ENCODE results near the gene CDH4.

The CDH4 gene

GRCh38 chr20:61355585-61355984 lies 103.5 kb downstream of the CDH4 start:
- no peak for DNase-seq (ENCODE audit: low read depth, low spot score)

- no peak for DNase-seq (ENCODE audit: low read depth, low spot score)
Observed at GRCh38 chr20:61356196-61356595, 104.1 kb downstream of the CDH4 start.

DNA sequence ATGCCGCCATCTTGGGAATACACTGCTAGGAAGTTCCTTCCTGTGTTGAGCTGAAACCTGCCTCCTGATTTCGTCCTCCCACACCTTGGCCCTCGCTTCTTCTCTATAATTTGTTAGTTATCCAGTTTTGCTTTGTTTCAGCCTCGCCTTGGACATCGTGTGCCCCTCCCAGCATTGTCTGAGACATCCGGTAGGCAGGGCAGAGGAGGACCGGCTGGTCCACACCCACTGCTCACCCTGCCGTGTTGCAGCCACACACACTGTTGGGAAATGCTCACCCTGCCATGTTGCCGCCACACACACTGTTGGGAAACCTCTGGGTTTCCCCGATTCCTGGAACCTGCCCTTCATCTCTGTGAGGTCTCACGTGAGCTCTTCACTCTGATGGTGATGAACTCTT lies 105.1 kb downstream of the CDH4 start:
- DNase-seq (ENCODE audit: low read depth, low spot score): no peak

DNA sequence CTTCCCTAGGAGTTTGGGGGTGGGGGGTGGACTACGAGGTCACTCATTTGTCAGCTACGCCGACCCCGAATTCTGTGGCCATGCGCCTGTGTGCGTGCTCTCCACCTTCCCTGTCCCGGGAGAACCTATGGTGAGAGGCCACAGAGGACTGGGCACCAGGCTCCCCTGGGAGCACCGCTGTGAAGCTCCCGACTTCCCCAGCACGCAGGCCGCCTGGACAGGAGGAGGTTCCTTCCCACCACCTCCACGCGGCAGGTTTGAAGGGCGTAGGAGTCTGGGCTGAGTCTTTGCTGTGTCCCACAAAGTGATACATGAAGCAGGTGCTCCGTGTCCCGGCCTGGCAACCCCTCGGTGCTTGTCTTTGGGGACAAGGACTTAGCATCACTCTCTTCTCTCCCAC lies 107.2 kb downstream of the CDH4 start:
- no peak for DNase-seq (ENCODE audit: low read depth, low spot score)

DNA sequence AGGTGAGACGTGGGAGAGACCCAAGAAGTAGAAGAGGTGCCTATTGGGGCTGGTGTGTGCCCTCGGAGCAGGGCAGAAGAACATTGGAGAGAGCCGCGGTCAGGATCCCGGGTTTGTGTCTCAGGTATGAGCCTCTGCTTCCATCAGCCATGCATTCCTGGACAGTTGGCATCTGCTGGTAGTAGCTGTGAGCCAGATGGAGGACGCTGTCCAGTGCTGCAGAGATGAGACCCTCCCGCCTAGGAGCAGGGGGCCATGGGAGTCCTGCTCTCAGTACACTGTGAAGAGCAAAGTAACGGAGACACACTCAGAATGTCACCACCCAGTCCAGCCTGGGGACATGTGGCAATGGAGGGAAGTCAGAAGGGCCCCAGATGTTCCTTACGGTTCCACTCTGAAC lies 108.2 kb downstream of the CDH4 start:
- DNase-seq (ENCODE audit: low read depth, low spot score): no peak

DNA sequence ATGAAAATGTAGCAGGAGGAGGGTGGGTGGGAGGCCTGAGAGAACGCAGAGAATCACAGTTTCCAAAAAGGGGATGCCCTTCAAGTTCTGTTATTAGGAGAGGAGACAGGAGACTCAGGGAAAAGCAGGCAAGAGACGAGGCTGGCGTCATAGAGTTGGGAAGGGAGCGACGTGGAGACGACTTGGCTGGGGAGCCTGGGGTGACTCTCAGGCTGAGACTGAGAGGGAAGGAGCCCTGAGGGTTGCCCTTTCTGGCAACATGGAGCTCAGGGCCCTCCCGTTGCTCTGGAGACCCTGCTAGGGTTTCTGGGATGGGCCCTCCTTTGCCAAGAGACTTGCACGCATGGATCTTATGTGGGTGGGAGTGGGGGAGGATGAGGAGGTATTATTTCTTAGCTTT lies 108.9 kb downstream of the CDH4 start:
- DNase-seq (ENCODE audit: low read depth, low spot score): no peak

DNA sequence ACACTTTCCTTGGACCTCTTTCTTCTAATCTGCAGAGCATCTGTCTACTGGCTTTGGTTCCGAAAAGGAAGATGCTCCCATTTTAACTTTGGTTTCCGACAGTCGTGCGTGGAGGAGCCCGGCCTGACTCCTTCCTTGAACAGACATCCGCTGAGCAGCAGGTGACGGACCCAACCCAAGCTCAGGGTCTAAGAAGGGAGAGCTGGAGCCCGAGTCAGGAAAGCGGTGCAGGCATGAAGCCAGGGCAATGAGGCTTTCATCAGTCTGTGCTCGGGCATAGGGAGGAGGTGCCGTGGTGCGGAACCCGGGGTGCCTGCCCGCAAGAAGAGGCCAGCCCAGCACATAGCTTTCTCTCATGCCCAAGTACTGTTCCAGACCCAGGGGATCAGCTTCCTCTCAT lies 109.4 kb downstream of the CDH4 start:
- DNase-seq (ENCODE audit: low read depth, low spot score): no peak

DNA sequence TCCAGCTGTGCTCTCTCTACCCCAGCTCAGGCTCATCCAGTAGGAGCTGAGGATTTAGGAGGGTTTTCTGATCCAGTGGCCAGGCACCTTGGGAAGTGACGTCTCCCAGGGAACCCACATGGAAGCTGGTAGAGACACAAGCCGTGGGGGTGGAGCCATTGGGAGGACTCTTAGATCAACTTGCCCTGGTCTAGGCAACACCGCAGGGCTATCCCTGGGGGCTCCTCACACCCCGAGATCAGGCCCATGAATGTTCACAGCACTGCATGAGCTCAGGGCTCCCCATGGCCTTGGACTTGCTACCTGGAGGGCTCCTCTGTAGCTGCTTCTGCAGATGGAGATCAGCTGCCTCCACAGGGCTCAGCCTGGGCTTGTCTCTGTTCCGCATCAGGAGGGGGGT lies 112.1 kb downstream of the CDH4 start:
- DNase-seq (ENCODE audit: low read depth, low spot score): no peak

- DNase-seq (ENCODE audit: low read depth, low spot score): no peak
Observed at GRCh38 chr20:61366914-61367313, 114.9 kb downstream of the CDH4 start.

- no peak for DNase-seq (ENCODE audit: low read depth, low spot score)
Observed at GRCh38 chr20:61369731-61370520, 117.9 kb downstream of the CDH4 start.

- no peak for DNase-seq (ENCODE audit: low read depth, low spot score)
Observed at GRCh38 chr20:61370841-61371303, 118.8 kb downstream of the CDH4 start.

DNA sequence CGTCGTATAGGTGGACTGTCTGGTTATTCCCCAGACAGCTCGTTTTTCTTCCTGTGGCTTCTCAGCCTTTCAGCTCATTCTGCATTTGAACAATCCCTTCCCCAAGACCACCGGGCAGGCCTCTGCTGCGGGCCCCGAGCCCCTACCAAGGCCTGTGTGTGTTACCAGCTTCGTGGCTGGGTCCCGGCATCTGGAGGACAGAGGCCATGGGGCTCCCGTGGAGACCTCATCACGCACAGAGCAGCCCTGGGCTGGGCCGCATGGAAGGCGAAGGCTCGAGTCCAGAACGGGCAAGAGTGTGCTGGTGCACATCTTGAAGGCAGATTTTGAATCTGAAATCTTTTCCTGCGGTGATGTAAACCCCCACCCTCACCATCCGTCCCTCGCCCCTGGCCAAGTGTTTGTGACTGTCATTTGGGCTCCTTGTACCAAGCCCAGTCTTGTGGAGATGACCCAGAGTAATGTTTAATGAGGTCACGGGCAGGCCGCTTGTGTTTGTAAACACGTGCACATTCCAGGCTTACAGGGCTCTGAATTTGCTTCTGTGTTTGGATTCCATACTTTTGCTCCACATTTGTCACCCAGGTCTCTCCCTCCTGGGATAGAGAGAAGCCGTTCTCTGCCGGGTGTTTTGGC lies 119.6 kb downstream of the CDH4 start:
- DNase-seq (ENCODE audit: low read depth, low spot score): no peak

DNA sequence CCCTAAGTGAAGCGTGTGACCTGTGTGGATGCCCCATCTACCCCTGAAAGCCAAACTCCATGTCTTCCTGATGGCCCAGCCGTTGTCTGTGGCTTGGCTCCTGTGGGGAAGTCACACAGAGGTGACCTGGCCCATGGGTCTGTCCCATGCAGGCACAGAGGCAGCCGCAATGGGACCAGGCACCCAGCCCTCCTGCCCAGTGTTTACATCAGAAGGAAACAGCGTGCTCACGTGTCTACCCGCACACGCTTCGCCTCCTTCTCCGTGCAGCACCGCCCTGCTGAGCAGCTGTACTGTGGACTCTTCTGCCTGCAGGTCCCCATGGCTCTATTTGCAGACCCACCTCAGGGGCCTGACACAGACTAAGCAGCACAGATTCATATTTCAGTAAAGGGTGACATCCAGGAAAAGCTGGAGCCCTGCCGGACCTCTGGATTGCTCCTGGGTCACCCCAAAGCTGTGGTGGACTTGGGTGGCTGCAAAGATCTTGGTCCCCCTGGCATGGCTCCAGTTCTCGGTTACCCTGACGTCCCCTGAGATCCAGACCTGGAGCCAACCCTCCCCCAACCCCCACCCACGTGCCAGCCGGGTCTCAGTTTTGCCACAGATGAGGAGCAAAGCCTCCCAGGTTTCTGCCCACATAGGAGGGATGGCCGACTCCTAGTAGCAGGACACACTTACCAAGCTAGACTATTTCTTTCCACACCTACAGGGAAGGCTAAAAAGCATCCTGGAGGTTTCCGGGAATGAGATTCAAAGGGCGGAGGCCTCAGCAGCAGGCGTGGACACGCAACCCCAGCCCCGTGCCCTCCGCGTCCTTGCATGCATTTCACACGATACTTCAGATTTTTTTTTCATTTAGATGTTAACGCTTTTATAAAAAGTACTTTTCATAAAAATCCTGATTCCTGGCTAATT lies 120.3 kb downstream of the CDH4 start:
- DNase-seq (ENCODE audit: low read depth, low spot score): no peak

GRCh38 chr20:61373055-61373399 lies 121.0 kb downstream of the CDH4 start:
- no peak for DNase-seq (ENCODE audit: low read depth, low spot score)

DNA sequence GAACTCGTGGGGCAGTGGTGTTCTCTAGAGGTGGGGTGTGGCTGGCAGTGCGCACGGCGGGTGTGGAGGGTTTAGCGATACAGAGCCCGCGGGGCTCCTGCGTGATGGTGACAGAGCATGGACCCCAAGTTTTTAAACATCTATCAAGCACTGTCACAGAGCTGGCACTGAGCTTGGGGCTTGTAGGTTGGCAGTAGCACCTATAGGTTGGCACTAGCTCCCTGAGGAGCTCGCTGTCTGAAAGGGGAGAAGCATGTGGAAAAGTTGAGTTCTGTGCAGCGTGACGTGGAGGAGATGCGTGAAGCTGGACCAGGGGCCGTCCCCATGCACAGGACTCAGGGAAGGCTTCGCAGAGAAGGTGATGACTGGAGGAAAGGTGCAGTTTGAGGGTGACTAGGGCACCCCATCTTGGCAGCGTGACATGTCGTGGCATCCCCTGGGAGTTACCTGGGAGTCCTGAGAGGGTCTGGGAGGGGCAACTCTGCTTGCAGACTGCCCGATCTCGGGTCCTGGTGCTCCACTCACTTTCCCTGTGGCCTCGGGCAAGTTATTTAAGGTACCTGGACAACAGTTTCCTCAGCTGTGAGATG lies 122.0 kb downstream of the CDH4 start:
- no peak for DNase-seq (ENCODE audit: low read depth, low spot score)

GRCh38 chr20:61376541-61377240 lies 124.6 kb downstream of the CDH4 start:
- no peak for DNase-seq (ENCODE audit: low read depth, low spot score)

- DNase-seq (ENCODE audit: low read depth, low spot score): no peak
Observed at GRCh38 chr20:61378694-61379355, 126.8 kb downstream of the CDH4 start.

GRCh38 chr20:61379898-61380544 lies 128.0 kb downstream of the CDH4 start:
- no peak for DNase-seq (ENCODE audit: low read depth, low spot score)

DNA sequence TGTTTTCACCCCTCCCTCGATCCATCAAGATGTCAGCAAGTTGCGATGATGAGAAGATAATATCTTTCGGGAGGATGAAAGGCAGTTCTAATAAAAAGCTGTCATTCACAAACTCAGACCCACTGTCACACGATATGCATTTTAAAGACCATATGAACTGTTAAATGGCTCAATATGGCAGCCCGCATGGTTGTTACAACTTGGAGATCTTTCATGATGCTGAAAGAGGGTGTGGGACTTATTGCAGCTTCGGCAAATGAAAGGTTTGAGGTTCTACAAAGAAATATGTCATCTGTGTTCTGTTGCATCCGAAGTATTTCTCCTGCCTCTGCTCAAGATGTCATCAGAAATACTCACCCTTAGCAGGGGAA lies 128.5 kb downstream of the CDH4 start:
- DNase-seq (ENCODE audit: low read depth, low spot score): no peak

DNA sequence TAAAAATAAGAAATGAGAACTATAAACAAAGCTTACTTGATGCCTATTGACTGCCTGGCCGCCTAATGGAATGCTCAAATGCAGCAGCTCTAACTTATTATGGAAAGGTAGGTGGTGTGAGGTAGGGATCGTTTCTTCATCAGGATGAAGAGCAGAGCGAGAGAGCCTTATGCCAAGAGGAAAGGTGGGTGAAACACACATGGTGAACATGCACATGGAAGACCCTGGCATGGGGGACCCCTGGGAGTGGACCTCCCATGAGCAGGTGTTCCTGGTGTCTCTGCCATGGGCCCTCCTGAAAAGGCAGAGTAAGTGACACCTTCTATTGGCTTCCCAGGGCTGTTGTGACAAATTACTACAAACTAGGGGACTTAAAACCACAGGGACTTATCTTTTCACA lies 130.1 kb downstream of the CDH4 start:
- no peak for DNase-seq (ENCODE audit: low read depth, low spot score)
